HepG2 (cell line): Measurements from ENCODE around the gene NME4. TPM values are rescaled to one million over a fixed set of nuclear protein-coding genes. Genes with fewer than 3 reads are reported as not detected.

Experiments used
- ARNTL ChIP-seq: sonication (generic); formaldehyde crosslinking; IDR thresholded peaks from 2 replicates; pipeline ENCODE4 v1.4.0; 2020; ENCODE audit warnings: mild to moderate bottlenecking, missing genetic modification reagents
- CHD2 ChIP-seq: IDR thresholded peaks from 2 replicates; pipeline ENCODE4 v1.6.1; 2011; ENCODE audit warnings: low read depth, low read length, improper control_type of control experiment
- EP300 ChIP-seq, 3 experiments: sonication (generic) in 1 of 3; formaldehyde crosslinking in 1 of 3; IDR thresholded peaks; 2 replicates each; pipeline versions ENCODE4 v1.5.1 to v1.6.1; 2011 to 2020; ENCODE audit warnings: low read depth in 2 of 3, low read length in 2 of 3, borderline replicate concordance in 1 of 3, improper control_type of control experiment in 1 of 3, mild to moderate bottlenecking in 1 of 3, missing genetic modification reagents in 1 of 3, moderate library complexity in 1 of 3
- HMG20A ChIP-seq: IDR thresholded peaks from 2 replicates; pipeline ENCODE4 v1.6.1; 2016; ENCODE audit warnings: borderline replicate concordance
- NCOR1 ChIP-seq: fragments of 200-600 bp; sonication (generic); IDR thresholded peaks from 2 replicates; pipeline ENCODE4 v1.7.0; 2017; ENCODE audit warnings: antibody characterized with exemption, low read length, borderline replicate concordance
- NR2F1 ChIP-seq, 2 experiments: fragments of 450-650 bp in 1 of 2; formaldehyde crosslinking in 1 of 2; IDR thresholded peaks; 2 replicates each; pipeline versions ENCODE4 v1.5.0 to v1.6.1; 2016 to 2020; ENCODE audit warnings: mild to moderate bottlenecking in 1 of 2, missing compliant biosample characterization in 1 of 2, missing genetic modification reagents in 1 of 2, moderate library complexity in 1 of 2
- SMC3 ChIP-seq: IDR thresholded peaks from 2 replicates; pipeline ENCODE4 v1.6.1; 2011; ENCODE audit warnings: low read length, improper control_type of control experiment
- SMYD3 ChIP-seq: sonication (generic); formaldehyde crosslinking; IDR thresholded peaks from 2 replicates; pipeline ENCODE4 v1.8.1; 2023; ENCODE audit warnings: mild to moderate bottlenecking, missing genetic modification reagents
- TAF1 ChIP-seq: sonication (generic); formaldehyde crosslinking; IDR thresholded peaks from 2 replicates; pipeline ENCODE4 v1.4.0; 2020; ENCODE audit warnings: missing genetic modification reagents
- ZFP37 ChIP-seq: sonication (generic); formaldehyde crosslinking; IDR thresholded peaks from 2 replicates; pipeline ENCODE4 v1.4.0; 2020; ENCODE audit warnings: missing genetic modification reagents, borderline replicate concordance
- ZNF232 ChIP-seq: sonication (generic); formaldehyde crosslinking; IDR thresholded peaks from 2 replicates; pipeline ENCODE4 v1.4.0; 2020; ENCODE audit warnings: missing genetic modification reagents, borderline replicate concordance
- ZNF557 ChIP-seq: sonication (generic); formaldehyde crosslinking; IDR thresholded peaks from 2 replicates; pipeline ENCODE4 v1.4.0; 2020; ENCODE audit warnings: missing genetic modification reagents
- ZNF614 ChIP-seq: IDR thresholded peaks from 2 replicates; pipeline ENCODE4 v1.6.1; 2018; ENCODE audit warnings: missing biosample characterization, missing genetic modification reagents, inconsistent platforms, borderline replicate concordance
- polyA plus RNA-seq, 8 experiments: library from polyadenylated mRNA; depleted of rRNA in 3 of 8; stranded (reverse) in 7 of 8; unstranded in 1 of 8; fragments of >200 nt; fragmentation: Illumina TruSeq in 4 of 8; extraction: Trizol in 4 of 8; gene quantifications; 2 replicates each; pipeline versions ENCODE4 v1.2.1 to v1.2.3, GENCODE V29; 2011 to 2016; ENCODE audit warnings: low read depth in 4 of 8, missing spikeins in 1 of 8, mixed read lengths in 1 of 8; ENCODE audit not compliant: insufficient read depth in 1 of 8
- total RNA-seq, 5 experiments: library from RNA; depleted of rRNA; stranded (reverse); fragments of >200 nt; fragmentation: Illumina TruSeq; extraction: Trizol; gene quantifications; 2 replicates each; pipeline ENCODE4 v1.2.3, GENCODE V29; 2016; ENCODE audit warnings: low read depth in 1 of 5
- TF ChIP-seq, protein P1 (sequence below): sonication (generic); formaldehyde crosslinking; IDR thresholded peaks from 2 replicates; pipeline ENCODE4 v1.4.0; 2020; ENCODE audit warnings: missing genetic modification reagents, mild to moderate bottlenecking, borderline replicate concordance
- TF ChIP-seq, protein P2 (sequence below): sonication (generic); formaldehyde crosslinking; IDR thresholded peaks from 2 replicates; pipeline ENCODE4 v1.5.0; 2020; ENCODE audit warnings: mild to moderate bottlenecking, missing genetic modification reagents, borderline replicate concordance
- TF ChIP-seq, protein P3 (sequence below): sonication (generic); formaldehyde crosslinking; IDR thresholded peaks from 2 replicates; pipeline ENCODE4 v1.4.0; 2020; ENCODE audit warnings: missing genetic modification reagents, mild to moderate bottlenecking, borderline replicate concordance
- TF ChIP-seq, protein P4 (sequence below): IDR thresholded peaks from 2 replicates; pipeline ENCODE4 v1.6.1; 2016
- TF ChIP-seq, protein P5 (sequence below): sonication (generic); formaldehyde crosslinking; IDR thresholded peaks from 2 replicates; pipeline ENCODE4 v1.5.1; 2020; ENCODE audit warnings: missing genetic modification reagents, mild to moderate bottlenecking, borderline replicate concordance

NME4 gene
- total and polyA plus RNA-seq, 2 of the 13 experiments (the other 11 are each of a cell fraction or from before 2014, with no cell fraction given) = 121 to 263 TPM

DNA sequence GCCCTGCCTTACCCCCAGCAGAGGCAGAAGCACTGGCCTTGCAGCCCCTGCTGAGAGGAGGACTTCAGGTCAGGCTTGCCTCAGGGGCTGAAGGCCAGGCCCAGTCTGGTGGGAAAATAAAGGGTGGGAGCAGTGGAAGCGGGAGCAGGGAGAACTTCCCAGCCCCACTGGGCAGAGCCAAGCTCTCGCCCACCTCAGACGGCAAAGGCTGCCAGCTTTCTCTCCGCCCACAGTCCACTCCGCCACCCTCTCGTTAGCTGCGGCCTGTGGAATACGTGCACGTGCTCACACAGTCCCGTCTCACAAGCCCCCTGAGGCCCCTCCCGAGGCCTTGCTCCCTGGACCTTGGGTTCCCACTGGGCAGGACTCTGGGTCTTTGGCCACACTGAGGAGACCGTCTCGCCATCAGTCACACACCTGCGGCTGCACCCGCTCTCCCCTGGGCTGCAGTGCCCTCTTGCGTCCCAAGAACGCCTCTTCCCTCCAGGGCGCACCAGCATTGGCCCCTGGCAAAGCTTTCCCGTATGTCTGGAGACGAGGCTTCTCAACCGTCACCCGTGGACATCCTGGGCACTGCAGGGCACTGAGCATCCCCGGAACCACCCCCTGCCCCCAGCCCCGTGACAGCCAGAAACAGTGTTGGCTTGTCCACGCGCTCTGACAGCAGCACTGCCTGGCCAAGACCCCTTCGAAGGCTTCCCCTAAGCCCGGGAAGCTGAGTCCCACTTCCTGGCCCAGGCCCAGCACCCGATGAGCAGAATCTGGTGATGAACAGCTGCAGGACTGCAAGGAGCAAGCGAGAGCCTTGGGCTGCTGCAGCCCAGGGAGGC is 34.9 kb upstream of the NME4 start (continued):
- TF ChIP-seq ZNF232 (CRISPR knock-in tag) = peak; percentile 86
- 0 out of 2 replicates have a peak, but pooled peaks have one; percentile 9 for TF ChIP-seq CHD2
- TF ChIP-seq ZNF614 (CRISPR knock-in tag) = peak; percentile 52; the same call in 1 of the 2 replicates
- TF ChIP-seq, protein P1, sequence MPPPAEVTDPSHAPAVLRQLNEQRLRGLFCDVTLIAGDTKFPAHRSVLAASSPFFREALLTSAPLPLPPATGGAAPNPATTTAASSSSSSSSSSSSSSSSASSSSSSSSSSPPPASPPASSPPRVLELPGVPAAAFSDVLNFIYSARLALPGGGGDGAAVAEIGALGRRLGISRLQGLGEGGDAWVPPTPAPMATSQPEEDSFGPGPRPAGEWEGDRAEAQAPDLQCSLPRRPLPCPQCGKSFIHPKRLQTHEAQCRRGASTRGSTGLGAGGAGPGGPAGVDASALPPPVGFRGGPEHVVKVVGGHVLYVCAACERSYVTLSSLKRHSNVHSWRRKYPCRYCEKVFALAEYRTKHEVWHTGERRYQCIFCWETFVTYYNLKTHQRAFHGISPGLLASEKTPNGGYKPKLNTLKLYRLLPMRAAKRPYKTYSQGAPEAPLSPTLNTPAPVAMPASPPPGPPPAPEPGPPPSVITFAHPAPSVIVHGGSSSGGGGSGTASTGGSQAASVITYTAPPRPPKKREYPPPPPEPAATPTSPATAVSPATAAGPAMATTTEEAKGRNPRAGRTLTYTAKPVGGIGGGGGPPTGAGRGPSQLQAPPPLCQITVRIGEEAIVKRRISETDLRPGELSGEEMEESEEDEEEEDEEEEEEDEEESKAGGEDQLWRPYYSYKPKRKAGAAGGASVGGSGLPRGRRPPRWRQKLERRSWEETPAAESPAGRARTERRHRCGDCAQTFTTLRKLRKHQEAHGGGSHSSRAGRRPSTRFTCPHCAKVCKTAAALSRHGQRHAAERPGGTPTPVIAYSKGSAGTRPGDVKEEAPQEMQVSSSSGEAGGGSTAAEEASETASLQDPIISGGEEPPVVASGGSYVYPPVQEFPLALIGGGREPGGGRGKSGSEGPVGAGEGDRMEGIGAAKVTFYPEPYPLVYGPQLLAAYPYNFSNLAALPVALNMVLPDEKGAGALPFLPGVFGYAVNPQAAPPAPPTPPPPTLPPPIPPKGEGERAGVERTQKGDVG (CRISPR knock-in tag) = no peak
- peak; percentile 87 for TF ChIP-seq ARNTL
- TF ChIP-seq, protein P2, sequence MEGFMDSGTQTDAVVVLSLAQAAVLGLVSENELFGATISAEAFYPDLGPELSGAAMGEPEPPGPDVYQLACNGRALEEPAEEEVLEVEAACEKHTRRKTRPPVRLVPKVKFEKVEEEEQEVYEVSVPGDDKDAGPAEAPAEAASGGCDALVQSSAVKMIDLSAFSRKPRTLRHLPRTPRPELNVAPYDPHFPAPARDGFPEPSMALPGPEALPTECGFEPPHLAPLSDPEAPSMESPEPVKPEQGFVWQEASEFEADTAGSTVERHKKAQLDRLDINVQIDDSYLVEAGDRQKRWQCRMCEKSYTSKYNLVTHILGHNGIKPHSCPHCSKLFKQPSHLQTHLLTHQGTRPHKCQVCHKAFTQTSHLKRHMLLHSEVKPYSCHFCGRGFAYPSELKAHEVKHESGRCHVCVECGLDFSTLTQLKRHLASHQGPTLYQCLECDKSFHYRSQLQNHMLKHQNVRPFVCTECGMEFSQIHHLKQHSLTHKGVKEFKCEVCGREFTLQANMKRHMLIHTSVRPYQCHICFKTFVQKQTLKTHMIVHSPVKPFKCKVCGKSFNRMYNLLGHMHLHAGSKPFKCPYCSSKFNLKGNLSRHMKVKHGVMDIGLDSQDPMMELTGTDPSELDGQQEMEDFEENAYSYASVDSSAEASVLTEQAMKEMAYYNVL (CRISPR knock-in tag) = peak; percentile 34; the same call in 1 of the 2 replicates
- peak; percentile 41; the same call in 1 of the 2 replicates for TF ChIP-seq NCOR1
- TF ChIP-seq NR2F1 (CRISPR knock-in tag; IDR thresholded peaks at IDR 0.05) = peak; percentile 17 to 28; a peak in 1 of 4 replicates
- TF ChIP-seq SMYD3 (CRISPR knock-in tag) = peak; percentile 73; the same call in 1 of the 2 replicates
- TF ChIP-seq, protein P3, sequence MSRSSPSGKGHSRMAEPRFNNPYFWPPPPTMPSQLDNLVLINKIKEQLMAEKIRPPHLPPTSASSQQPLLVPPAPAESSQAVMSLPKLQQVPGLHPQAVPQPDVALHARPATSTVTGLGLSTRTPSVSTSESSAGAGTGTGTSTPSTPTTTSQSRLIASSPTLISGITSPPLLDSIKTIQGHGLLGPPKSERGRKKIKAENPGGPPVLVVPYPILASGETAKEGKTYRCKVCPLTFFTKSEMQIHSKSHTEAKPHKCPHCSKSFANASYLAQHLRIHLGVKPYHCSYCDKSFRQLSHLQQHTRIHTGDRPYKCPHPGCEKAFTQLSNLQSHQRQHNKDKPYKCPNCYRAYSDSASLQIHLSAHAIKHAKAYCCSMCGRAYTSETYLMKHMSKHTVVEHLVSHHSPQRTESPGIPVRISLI (CRISPR knock-in tag) = peak; percentile 59; the same call in 1 of the 2 replicates
- TF ChIP-seq, protein P4, sequence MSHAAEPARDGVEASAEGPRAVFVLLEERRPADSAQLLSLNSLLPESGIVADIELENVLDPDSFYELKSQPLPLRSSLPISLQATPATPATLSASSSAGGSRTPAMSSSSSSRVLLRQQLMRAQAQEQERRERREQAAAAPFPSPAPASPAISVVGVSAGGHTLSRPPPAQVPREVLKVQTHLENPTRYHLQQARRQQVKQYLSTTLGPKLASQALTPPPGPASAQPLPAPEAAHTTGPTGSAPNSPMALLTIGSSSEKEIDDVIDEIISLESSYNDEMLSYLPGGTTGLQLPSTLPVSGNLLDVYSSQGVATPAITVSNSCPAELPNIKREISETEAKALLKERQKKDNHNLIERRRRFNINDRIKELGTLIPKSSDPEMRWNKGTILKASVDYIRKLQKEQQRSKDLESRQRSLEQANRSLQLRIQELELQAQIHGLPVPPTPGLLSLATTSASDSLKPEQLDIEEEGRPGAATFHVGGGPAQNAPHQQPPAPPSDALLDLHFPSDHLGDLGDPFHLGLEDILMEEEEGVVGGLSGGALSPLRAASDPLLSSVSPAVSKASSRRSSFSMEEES (CRISPR knock-in tag) = peak; percentile 63; the same call in 1 of the 2 replicates
- TF ChIP-seq ZFP37 (CRISPR knock-in tag) = 0 out of 2 replicates have a peak, but pooled peaks have one; percentile 70
- TF ChIP-seq SMC3 = peak; percentile 43; the same call in 1 of the 2 replicates
- no peak for TF ChIP-seq EP300 (IDR thresholded peaks at IDR 0.05; ENCODE audit: low read depth in 2 of 2, low read length in 2 of 2)
- no peak for TF ChIP-seq EP300 (CRISPR knock-in tag; IDR thresholded peaks at IDR 0.05; ENCODE audit: borderline replicate concordance)
- no peak for TF ChIP-seq HMG20A (CRISPR knock-in tag)
- peak; percentile 67; the same call in 1 of the 2 replicates for TF ChIP-seq ZNF557 (CRISPR knock-in tag)
- TF ChIP-seq, protein P5, sequence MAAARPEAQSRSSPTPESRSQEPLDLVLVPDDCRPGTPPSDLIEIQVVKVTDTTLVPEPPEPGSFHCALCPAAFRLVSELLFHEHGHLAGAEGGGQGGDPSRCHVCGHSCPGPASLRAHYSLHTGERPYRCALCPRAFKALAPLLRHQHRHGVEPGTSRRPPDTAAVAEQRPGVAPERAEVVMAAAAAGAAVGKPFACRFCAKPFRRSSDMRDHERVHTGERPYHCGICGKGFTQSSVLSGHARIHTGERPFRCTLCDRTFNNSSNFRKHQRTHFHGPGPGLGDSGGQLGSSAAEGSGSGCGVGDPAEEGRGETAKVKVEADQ (CRISPR knock-in tag) = peak; percentile 35; the same call in 1 of the 2 replicates
- peak; percentile 9; the same call in 1 of the 2 replicates for TF ChIP-seq TAF1 (CRISPR knock-in tag)
